UCSD-AML1 (cell line): ENCODE data around the gene HS3ST5.
"Not testable (repeated sequence)": the region's sequence is repeated elsewhere in the genome, so short reads cannot be mapped to it uniquely, and the experiment has no call there.

Experiments used
- DNase-seq: peaks from one replicate; lab custom pipeline; 2025; ENCODE audit not compliant: unreplicated experiment; lab: John Stamatoyannopoulos, UW

HS3ST5 gene

GRCh38 chr6:114108119-114109002 lies 234.5 kb downstream of the HS3ST5 start:
- peak; percentile 45 for DNase-seq

GRCh38 chr6:114106020-114106419 lies 236.8 kb downstream of the HS3ST5 start:
- DNase-seq = no peak

- no peak for DNase-seq
Observed at GRCh38 chr6:114101255-114101654, 241.6 kb downstream of the HS3ST5 start.

DNA sequence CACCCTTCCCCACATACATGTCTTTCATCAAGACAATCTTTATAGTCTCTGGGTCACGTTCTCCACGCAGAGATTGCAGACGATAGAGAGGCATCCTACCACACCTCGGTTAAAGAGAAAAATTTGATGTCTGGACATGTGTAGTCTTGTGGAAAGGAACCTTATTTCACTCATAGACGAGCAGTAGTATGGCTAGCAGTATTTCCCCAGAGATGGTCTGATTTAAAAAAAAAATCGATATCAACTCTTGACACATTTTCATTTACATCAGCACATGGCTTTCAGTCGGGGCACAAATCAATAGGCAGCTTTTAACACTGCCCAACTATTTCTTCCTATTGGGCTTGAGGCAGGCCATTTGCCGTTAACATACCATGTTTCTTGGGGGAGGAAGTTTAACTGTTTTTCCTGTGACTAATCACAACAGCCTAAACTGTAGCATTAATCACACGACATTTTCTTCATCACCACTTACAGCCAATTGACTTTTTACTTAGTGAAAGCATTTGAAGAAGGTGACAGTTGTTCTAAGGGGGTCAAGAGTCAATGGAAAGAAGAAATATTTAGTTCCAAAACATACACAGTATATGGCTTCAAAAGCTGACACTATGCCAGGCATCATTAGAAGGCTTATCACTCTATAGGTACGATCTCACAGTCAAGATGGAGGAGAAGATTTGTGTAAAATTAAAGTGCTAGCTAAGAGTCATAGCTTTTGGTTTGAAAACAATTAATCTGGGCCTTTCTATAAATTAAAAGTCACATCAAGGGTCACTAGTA lies 242.4 kb downstream of the HS3ST5 start:
- DNase-seq = no peak

DNA sequence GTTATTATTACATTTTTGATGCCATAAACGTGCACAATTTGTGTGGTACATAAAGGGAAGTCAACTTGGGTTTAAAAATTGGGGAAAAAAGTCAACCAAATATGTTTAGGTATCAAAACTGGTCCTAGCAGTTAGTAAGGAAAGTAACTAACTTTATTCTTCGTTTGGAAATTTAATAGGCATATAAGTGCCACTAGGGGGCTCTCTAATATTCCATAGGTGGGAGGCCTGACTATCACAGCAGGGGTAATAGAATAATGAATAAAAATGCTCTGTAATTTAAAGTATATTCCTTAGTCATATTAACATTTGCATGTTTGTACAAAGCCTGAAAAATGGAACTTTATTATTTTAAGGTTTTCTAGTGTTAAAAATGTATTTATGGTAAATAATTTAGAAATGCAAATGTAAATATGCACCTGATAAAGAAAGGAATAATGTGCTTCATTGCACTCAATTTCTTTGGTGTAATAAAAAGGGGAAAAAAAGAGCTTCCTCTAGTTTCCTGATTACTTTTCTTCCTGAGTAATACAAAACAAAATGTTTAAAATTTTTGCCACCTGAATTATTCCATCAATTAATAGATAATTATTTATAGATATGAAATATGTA lies 246.2 kb downstream of the HS3ST5 start:
- no peak for DNase-seq

DNA sequence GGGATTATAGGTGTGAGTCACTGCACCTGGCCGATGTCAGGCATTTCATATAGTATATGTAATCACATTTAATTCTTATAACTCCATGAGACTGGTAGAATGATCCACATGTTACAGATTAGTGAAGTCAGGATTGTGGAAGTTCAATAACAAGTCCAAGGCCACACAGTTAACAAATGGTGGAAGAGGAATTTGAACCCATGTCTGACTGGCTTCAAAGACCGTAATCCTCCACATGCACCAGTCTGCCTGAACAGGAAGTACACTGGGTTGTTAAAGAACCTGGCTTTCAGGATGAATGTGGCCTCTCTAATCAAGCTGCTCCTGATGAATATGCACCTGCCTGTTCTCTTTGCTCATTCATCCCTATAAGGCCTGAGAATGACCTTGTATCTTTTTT lies 249.9 kb downstream of the HS3ST5 start:
- DNase-seq = no peak

GRCh38 chr6:114090626-114091025 lies 252.2 kb downstream of the HS3ST5 start:
- DNase-seq = no peak

- DNase-seq = no peak
Observed at GRCh38 chr6:114087496-114087895, 255.3 kb downstream of the HS3ST5 start.

DNA sequence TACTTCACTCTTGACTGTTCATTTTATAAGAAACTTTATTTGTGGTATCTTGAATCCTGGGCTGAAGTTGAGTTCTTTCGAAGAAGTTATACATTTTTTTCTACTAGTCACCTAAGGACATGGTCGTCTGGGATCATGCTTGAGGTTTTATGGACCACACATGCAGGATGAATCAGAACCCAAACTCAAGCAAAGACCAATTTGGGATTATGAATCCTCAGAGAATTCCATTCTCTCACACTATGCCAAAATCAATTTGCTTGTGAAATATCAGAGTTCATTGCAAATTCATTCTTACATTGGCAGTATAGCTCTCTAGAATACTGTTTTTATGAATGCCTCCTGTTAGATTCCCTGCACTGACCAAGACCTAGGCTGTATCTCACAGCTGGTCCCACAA lies 257.6 kb downstream of the HS3ST5 start:
- no peak for DNase-seq

DNA sequence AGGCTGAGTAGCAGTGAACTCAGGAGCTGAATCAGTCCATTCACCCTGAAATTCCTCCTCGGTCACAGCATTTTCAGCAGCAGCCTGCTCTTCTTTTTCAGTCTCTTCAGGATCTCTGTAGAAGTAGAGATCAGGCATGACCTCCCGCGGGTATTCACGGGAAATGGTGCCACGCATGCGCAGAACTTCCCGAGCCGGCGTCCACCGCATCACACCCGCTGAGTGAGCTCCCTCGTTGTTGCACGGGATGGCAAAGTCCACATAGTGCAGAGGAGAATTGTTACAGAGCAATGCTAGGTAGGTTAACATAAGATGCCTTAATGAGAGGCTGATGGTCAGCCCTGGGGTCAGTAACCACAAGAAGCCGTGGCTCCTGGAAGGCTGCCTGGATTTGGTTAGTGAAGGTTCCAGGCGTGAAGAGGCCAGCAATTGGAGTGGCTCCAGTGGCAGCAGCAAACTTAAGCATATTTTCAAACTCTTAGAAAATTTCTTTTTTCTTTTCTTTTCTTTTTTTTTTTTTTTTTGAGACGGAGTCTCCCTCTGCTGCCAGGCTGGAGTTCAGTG lies 258.4 kb downstream of the HS3ST5 start:
- no peak for DNase-seq

DNA sequence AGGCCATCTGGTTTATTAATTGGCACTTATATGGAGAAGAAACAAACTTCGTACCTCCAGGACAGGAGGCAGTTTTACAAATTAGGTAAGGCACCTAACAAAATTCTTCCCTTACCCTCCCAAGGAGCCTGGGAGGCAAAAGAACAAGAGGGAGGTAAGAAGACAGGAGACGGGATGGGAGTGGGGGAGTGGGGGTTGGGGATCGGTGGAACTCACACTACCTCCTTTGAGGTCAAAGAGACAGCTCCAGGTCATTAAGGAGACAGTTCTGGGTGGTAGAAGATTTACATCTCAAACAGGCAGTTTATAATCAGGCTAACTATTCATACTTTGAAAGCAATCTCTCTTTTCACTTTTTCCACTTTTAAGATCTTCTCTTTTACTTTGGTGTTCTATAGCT lies 259.6 kb downstream of the HS3ST5 start:
- DNase-seq = no peak

GRCh38 chr6:114081730-114082129 lies 261.1 kb downstream of the HS3ST5 start:
- no peak for DNase-seq

- DNase-seq = no peak
Observed at GRCh38 chr6:114080891-114081510, 261.8 kb downstream of the HS3ST5 start.

DNA sequence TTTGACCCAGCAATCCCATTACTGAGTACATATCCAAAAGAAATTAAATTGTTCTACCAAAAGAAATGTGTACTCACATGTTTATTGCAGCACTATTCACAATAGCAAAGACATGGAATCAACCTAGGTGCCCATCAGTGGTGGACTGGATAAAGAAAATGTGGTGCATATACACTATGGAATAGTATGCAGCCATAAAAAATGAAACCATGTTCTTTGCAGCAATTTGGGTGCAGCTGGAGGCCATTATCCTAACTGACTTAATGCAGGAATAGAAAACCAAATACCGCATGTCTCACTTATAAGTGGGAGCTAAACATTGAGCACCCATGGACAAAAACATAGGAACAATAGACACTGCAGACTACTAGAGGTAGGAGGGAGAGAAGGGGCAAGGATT lies 262.4 kb downstream of the HS3ST5 start:
- DNase-seq = not testable (repeated sequence)

DNA sequence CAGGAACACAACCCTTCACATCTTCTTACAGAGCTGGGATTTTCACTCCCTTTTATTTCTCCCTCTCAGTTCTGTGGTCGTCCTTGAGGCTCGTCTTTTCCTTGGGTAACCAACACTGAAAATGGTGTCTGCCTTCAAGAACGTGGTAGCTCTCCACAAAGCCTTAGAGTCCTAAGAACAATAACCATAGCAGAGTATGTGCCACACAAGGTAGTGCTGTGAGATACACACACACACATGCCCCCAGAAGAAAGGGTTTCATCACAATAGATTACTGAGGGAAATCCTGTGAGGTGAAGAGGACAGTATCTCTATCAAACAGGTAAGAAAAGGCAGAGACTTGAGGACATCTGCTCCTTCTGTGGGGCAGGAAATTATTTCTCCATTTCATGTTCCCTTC lies 267.0 kb downstream of the HS3ST5 start:
- no peak for DNase-seq

- no peak for DNase-seq
Observed at GRCh38 chr6:114075300-114075699, 267.5 kb downstream of the HS3ST5 start.

DNA sequence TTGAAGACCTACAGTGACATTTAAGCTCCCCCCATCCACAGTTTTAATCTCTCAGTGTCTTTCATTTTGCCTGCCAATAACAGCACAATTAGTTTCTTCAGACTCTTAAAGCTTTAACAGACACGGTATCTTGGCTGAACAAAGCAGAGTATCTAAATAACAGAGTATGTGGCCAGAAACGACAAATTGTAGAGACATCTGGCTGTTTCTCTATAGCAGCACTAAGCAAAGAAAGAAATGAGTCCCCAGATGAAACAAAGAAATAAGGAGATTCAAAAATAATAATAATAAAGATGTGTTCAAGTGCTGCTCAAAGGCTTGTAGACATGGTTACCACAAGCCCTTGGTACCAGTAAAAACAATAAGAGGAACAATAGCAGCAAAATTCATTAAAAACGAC lies 274.1 kb downstream of the HS3ST5 start:
- no peak for DNase-seq

DNA sequence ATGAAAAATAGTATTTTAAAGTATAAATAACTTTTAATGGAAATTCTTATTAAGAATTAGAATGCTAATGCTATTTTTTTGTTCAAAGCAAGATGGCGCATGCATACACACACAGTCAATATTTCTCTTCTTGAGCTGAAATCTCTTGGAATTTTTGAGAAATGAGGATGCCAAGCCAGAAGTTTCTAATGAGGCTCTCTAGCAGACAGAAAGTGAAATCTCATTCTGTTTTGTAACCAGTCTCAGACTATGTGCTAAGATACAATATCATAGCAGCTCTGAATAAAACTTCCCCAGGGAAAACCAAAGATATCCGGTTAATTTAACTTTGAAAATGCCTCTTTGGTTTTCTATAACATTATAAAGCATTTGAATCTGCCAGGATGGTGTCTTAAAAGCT lies 274.7 kb downstream of the HS3ST5 start:
- no peak for DNase-seq

DNA sequence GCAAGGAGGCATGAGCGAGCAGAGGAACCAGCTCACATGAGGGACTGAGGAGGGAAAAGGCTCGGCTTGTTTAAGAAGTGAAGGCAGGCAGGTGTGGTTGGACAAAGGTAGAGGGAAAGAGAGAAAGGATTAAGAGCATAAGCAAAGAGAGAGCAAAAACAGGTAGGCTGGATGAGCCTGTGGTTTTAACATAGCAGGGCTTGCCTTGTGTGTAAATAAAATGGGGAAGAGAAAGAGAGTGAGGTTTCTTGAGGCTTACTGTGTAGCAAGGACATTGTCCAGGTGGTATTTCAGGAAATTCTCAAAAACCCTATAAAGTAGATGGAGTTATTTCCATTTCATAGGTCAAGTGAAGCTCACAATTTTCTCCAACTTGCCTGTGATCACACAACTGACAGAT lies 278.0 kb downstream of the HS3ST5 start:
- no peak for DNase-seq

DNA sequence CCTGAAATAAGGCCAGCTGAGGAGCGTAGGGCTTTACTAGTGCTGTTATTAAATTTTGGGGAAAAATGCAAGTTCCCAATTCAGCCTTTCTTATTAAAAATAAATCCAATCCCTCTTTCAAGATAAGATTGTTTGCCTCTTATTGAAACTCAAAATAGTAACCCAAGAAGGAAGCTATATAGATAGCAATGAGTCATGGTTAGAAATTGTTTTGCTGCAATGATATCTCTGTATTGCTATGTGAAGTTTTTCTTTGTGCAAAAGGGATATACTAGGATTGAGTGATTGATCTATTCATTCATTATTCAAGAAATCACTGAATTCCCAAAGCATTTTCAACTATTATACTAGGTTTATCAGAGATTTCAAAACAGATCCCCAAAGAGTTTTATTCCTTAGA lies 278.9 kb downstream of the HS3ST5 start:
- no peak for DNase-seq

GRCh38 chr6:114062199-114062598 lies 280.6 kb downstream of the HS3ST5 start:
- DNase-seq = no peak
